HG03520 (cell line): Measurements from ENCODE around the gene A3GALT2.
"Not testable (repeated sequence)": the region's sequence is repeated elsewhere in the genome, so short reads cannot be mapped to it uniquely, and the experiment has no call there.

Source experiments
- ATAC-seq: cut with Tn5 transposase; IDR thresholded peaks from one replicate; pipeline ENCODE4 v1.9.1; 2021; ENCODE audit warnings: mild to moderate bottlenecking, moderate library complexity; ENCODE audit not compliant: unreplicated experiment

Gene A3GALT2

DNA sequence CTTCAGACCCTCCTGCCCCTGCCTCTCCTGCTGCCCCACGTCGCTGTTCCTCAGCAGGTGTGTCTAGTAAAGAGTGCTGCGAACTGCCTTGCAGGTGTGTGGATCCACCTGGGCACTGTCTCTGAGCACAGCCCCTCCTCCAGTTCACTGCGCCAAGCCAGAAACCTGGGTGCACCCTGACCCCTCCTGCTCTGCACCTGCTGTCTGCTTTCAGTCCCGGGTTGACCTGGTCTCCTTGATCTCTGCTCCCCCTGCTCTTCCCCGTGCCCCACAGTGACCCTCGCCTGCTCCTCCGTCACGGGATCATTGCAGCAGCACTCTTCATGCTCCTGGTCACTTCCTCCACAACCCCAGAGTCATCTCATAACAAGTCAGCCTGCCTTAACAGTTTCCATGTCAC lies 6.5 kb downstream of the A3GALT2 start:
- ATAC-seq: no peak

DNA sequence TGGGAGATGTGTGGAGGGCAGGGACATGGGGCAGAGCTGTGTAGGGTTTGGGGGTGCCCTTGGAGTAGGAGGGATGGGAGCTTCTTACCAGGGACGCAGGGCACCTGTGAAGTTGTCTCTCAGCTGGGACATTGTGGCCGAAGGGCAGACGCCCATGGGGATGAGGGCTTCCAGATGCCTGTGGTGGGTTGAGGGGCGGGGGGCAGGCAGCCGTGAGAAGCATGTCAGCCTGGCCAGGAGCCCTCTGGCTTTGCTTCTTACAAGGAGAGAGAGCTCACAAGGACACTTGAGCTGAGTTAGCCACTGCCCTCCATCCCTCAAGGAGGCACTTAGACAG lies 8.5 kb downstream of the A3GALT2 start:
- no peak for ATAC-seq

DNA sequence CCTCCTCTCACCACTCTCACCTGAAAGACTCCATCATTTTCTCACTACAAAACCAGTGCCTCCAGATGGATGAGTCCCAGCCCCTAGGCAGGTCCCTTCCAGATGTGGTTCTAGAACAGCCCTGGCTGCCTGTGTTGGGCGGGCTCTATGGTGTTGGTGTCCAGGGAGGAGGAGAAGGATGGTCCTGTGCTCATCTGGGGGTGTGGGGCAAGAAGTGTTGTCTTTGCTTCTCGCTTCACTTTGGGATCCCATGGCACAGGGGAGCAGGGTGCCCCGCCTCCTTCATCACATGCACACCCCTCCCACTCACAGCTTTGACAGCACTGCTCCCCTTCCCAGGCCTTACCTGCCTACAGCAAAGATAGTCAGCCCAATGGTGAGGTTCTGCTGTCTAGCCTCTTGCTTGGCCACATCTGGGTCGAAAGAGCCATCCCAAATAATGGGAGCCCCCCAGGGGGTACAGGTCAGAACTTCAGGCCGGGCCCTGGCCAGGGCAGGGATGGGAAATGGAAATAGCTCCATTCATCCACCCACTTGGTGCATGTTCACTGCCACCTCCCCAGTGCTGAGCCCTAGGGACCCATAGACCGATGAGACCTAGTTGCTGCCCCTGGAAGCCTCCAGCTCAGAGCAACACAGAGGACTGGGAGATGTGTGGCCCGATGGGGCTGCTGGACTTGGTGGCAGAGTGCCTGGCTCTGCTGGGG lies 9.0 kb downstream of the A3GALT2 start:
- no peak for ATAC-seq

DNA sequence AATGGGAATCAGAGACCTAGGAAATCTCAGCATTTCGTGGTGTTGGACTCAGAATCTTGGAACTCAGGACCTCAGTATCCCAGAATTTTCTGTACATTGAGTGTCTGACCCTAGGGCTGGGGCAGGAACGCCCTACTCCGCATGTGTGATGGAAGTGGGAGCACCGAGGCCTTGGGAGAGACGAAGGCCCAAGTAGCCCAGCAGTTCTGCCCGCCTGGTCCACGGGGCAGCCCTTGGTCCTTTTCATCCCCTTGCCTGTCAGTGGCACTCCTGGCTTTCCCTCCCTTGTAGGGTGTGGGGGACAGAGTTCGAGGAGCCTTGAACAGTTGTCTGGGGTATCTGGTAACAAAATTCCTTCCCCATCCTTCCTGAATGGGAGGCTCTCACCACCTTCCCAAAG lies 10.2 kb downstream of the A3GALT2 start:
- no peak for ATAC-seq

DNA sequence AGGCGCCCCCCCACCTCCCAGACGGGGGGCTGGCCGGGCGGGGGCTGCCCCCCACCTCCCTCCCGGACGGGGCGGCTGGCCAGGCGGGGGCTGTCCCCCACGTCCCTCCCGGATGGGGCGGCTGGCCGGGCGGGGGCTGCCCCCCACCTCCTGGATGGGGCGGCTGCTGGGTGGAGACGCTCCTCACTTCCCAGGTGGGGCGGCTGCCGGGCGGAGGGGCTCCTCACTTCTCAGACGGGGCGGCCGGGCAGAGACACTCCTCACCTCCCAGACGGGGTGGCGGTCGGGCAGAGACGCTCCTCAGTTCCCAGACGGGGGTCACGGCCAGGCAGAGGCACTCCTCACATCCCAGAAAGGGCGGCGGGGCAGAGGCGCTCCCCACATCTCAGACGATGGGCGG lies 11.5 kb downstream of the A3GALT2 start:
- ATAC-seq: not testable (repeated sequence)

DNA sequence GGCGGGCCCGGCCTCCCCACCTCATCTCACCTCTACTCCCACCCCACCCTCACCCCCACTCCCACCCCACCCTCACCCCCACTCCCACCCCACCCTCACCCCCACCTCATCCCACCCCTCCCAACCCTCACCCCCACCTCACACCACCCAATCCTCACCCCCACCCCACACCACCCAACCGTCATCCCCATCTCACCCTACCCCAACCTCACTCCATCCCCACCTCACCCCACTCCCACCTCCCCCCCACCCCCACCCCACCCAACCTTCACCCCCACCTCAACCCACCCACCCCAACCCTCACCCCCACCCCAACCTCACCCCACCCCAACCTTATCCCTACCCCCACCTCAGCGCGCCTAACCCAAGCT lies 13.4 kb downstream of the A3GALT2 start:
- no peak for ATAC-seq

DNA sequence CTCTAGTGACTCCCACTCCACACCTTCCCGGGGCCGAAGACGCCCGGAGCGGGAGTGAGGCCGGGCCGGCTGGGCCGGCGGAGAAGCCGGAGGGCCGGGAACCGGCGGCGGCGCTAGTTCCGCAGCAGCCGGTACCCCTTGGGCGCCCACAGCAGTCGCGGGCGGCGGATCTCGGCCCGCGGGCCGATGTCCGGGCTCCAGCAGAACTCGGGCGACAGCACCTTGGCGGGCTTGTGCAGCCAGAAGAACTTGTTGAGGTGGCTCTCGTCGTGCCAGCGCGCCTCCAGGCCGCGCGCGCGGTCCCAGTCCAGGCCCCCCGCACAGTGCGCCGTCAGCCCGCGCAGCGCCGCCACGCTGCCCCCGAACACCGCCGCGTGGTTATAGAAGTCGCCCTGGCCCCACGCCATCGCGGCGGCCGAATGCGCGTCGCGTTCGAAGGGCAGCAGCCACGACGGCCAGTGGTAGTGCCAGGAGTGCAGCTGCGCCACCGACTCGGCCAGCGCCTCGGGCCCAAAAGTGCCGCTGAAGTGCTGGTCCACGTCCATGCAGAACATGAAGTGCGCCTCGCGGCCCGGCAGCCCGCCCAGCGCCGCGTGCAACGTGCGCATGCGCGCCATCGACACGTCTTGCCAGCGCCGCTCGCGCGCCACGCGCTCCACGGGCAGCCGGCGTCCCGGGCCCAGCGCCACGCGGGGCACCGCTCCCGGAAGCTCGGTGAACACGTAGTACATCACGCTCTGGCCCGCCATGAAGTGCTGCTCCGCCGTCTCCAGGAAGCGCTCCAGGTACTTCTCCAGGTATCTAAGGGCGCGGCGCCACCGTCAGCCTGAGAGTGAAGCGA lies 14.0 kb downstream of the A3GALT2 start:
- ATAC-seq: no peak

DNA sequence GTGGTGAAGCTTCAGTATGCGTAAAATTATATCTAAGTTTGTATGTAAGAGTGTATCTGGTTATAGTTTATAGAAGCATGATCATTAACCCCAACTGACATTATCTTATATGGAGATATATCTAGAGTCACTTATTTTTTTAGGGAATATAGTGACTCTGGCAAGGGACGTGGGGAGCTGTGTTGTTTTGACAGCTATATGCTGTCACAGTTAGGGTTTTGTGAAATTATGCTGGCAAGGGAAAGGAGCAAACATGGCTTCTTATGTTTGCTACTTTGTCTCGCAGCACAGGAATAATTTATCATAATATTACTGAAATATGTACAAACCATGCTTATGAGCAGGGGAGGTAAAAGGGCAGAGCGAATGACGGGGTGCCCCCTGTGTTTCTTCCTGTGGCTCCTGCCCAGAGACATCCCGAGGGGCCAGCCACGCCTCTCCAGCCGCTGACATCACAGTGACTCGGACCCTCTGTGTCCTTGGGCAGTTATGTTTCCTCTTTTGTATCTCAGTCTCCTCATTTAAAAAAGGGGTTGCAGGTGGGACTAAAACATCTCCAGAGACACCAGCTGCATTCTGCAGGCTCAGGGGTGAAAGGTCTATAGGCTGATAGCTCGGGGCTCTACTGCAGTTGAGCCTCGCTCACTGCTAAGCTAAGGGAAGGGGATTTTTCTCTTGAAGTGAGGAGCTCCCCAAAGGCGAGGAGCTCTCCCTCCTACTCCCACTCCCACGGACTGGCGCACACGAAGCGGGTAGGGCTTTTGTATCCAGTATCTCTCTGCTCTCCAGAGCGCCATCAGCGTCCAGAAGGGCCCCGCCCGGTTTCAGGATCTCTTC lies 14.9 kb downstream of the A3GALT2 start:
- no peak for ATAC-seq

DNA sequence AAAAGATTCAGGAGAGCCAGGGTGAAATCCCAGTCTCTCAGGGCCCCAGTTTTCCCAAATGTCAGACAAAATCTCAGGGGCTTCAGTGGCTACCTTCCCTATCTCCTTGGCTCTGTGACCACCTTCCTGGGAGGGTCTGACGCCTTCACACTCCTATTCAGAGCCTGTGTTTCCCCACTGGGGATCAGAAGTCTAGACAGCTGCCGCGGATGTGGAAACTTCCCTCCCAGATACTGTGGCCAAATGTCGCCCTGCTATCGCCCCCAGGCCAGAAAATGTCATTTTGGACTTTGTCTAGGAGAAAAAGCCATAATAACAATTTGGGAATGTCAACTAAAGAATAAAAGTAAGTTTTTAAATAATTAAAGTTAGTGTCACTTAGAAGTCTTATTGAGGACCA lies 15.9 kb downstream of the A3GALT2 start:
- ATAC-seq: no peak

DNA sequence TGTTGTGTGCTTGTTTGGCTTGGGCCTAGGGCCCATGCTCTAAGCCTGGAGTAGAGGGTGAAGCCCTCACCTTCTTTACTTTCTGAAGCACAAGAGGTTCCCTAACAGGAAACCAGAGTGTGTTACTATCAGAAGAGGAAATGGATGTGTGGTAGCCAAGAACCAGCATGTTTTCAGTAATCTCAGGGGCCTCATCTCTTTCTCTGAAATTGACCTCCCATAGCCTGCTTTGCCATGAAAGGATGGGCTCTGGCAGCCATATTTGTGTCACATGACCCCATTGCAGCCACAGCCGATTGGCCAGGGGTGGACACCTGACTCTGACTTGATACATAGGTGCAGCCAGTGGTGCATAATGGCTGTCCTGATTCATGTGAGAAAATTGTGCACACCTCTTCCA lies 18.6 kb downstream of the A3GALT2 start:
- no peak for ATAC-seq

DNA sequence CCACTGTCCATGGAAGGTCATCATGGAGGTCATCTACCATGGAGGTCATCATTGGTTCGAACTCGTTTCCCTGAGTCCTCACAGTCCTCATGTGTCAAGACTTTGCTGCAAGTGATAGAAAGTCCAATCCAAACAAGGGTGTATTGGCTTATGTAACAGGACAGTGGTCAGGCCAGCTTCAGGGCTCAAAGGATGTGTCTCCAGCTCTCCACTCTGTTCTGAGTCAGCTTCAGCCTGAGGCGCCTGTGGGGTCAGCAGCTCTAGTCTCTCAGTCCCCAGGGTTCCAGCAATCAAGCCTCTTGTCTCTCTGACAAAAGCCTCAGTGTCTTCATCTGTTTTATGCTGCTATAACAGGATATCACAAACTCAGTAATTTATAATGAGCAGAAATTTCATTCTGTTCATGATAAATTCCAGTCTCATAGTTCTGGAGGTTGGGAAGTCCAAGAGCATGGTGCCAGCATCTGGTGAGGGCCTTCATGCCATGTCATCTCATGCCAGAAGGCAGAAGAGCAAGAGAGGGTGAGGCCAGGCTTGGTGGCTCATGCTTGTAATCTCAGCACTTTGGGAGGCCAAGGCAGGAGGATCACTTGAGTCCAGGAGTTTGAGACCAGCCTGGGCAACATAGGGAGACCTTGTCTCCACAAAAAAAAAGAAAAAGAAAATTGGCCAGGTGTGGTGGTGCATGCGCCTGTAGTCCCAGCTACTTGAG lies 19.5 kb downstream of the A3GALT2 start:
- ATAC-seq: no peak

DNA sequence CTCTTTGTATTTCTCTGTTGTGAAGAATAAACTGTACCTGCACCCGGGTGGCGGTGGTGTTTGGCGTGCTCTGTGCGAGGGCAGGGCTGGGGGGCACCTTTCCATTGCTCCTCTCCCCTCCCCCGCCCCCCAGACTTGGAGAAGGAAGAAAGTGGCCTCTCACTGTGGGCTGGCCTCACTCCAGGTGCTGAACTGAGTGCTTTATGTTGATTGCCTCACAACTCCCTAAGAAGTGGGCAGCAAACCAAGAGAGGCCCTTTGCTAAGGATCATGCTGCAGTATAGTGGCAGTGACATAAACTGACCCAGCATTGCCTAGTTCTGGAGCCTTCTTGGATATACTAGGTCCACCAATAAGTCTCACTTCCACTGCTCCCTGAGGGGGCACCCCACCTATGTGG lies 20.2 kb downstream of the A3GALT2 start:
- ATAC-seq: no peak

DNA sequence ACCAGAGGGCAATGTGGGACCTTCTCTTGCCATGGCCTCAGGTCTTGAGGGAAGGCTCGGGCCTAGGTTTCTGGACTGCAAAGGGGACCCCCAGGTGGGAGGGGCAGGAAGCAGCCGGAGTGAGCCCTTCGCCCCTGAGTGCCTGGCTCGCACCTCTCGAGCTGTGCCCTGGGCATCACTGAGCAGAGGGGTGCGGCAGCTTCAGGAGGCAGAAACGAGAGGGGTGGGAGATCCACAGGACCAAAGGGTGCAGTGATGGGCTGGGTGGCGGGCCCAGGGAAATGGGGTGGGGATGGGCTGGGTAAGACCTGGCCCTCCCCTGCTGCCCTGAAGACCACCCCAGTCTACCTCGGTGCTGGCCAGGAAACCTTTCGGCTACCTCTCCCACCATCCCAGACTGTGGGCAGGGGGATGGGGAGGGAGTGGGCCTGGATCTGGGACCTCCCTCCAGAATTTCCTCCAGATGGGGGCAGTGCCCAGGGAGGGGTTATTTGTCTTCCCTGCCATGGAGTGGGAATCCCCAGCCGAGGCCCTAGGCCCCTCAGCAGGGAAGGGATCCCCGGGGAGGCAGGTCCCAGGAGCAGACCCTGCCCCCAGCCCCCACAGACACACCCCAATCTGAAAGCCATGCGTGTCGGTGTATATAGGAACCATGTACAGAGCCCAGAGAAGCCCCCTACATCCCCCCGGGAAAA lies 21.3 kb downstream of the A3GALT2 start:
- ATAC-seq: no peak

DNA sequence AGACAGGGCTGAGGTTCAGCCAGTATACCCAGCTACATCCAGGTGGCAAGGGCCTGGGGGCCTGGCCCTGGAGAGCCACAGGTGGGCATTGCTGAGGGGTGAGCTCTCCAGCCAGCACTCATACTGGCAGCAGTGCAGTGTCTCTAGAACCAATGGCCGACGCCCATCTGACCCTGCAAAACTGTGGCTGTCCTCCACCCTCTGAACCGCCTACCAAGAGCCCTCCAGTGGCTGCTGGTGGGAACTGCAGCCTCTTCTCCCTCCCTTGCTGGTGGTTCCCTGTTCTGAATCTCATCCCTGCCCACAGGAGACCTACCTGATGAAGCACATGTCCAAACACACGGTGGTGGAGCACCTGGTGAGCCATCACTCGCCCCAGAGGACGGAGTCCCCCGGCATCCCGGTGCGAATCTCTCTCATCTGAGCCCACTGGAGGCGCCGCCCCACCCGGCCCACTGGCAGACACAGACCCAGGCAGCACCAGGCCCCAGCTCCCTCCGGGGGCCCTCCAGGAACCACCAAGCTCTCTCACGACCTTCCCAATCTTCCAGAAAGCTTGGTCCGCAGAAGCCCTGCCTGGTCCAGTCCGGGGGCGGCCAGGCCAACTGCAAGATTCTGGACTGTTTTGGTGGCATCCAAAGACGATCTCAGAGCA lies 22.1 kb downstream of the A3GALT2 start:
- ATAC-seq: no peak

DNA sequence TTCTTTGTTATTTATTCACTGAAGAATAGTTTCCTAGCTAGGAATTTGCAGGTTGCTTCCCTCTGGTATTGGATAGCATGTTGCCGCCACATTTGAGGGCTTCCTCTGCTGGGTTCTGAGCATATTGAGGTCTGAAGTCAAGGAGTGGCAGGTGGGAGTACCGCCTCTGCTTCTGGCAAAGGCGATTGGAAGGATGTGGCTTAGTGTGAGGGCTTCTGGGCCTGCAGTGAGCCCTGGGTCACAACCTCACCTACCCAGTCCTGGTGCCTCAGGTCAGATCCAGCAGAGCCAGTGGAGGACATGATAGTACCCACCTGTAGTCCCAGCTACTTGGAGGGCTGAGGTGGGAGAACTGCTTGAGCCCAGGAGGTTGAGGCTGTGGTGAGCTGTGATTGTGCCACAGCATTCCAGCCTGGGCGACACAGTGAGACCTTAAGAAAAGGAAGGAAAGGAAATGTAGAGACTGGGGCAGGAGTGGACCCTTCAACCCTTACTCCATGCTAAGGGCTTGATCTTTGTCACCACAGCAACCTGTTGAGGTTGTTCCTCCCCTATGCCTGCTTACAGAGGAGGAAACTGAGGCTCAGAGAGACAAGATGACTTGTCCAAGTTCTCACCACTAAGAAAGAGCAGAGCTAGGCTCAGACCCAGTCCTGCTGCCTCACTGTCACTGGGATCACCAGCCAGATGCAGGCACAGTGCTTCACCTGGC lies 22.8 kb downstream of the A3GALT2 start:
- no peak for ATAC-seq

DNA sequence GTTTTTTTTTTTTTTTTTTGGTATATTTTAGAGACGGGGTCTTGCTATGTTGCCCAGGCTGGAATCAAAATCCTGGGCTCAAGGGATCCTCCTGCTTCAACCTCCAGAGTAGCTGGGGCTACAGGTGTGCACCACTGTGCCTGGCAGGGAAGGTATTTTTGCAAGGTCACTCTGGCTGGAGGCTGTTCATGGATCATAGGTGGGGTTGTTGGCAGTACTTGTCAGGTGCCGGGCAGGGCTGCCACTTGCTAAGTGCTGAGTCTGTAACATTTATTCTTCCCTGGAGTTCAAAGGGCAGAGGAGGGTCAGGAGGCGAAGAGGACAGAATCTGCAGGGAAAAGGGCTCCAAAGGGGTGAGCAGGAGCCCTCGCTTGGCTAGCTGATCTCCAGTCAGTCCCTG lies 24.1 kb downstream of the A3GALT2 start:
- ATAC-seq: no peak

DNA sequence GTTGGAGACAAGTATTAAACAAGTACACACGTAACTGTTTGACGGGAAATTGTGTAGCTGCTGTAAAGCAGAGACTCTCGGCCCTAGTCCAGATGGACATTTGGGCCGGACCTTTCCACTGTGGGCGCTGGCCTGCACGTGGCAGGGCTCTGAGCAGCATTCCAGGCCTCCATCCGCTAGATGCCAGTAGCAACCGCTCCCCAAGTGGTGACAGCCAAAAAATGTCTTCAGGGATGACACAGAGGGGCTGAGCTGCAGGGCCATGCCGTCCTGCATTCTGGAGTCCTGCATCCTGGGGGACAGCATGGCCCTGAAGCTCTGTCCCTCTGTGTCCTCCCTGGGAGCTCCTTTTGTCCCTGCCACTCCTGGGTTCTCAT lies 24.8 kb downstream of the A3GALT2 start:
- ATAC-seq: no peak

DNA sequence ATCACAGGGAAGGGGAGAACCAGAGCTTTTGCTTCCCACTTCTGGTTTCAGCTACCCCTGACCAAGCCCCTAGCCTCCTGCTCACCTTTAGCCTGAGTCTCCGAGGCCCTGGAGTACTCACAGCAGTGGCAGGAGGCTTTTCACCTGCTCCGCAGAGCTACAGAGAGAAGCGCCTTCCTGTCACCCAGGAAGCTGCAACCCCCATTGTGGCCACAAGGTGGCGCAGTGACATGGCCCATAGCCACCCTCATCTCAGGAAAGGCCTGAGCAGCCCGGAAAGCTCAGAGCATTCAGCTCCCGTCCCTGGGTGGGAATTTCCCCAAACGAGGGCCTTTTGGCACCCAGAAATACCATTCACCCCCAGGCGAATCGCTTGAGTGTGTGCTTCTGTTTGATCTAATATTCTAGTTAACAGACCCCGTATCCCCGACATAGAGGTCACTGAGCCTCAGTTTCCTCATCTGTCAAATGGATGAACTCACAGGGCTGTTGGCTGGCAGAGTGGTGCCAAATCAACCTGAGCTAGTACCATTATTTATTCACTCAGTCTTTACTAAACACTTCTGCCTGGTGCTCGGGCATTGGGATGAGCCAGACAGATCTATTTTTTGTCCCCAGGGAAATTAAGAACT lies 25.3 kb downstream of the A3GALT2 start:
- ATAC-seq: no peak

DNA sequence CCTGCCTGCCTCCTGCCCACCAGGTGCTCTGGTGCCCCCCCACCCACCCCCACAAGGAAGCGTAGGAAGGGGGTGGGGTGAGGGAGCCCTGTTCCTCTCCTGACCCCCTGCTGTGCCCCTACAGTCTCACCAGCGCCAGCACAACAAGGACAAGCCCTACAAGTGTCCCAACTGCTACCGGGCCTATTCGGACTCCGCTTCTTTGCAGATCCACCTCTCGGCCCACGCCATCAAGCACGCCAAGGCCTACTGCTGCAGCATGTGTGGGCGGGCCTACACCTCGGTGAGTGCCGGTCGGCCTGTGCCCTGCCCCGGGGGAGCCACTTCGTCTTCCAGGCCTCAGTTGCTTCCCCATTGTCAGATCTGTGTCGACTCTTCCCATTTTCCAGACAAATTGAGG lies 25.9 kb downstream of the A3GALT2 start:
- ATAC-seq: no peak
